Epithelial cell of proximal tubule (primary cell): ENCODE measurements around the gene RBP2. TPM values are rescaled to one million over a fixed set of nuclear protein-coding genes. Genes with fewer than 3 reads are reported as not detected.

Experiments
- DNase-seq: peaks from one replicate; pipeline ENCODE4 v3.0.0-alpha.2; 2011; ENCODE audit warnings: low read depth
- H3K4me3 ChIP-seq: 2 replicates; pipeline ENCODE4 v1.5.1; 2011; ENCODE audit warnings: low read depth, mild to moderate bottlenecking, low read length
- CTCF ChIP-seq: conservative IDR thresholded peaks from 2 replicates; pipeline ENCODE4 v1.5.1; 2012; ENCODE audit warnings: low read depth, mild to moderate bottlenecking, low read length
- total RNA-seq: library from RNA; depleted of rRNA; stranded (reverse); fragments of >200 nt; gene quantifications from 2 replicates; pipeline ENCODE4 v1.2.3, GENCODE V29; 2015

Gene RBP2
- total RNA-seq, 1 donor from 2014 or later, result not detected

GRCh38 chr3:139470199-139470598 lies 6.1 kb downstream of the RBP2 start:
- TF ChIP-seq CTCF, result no peak
- H3K4me3 ChIP-seq, result no peak overlapping the region
- no peak for DNase-seq

GRCh38 chr3:139468399-139468798 lies 7.9 kb downstream of the RBP2 start:
- TF ChIP-seq CTCF, result no peak
- H3K4me3 ChIP-seq, result no peak overlapping the region
- no peak for DNase-seq

- no peak for DNase-seq
- no peak overlapping the region for H3K4me3 ChIP-seq
- TF ChIP-seq CTCF, result no peak
Observed at GRCh38 chr3:139466360-139466759, 10.0 kb downstream of the RBP2 start.

GRCh38 chr3:139465636-139466035 lies 10.7 kb downstream of the RBP2 start:
- TF ChIP-seq CTCF, result no peak
- no peak for DNase-seq

GRCh38 chr3:139463466-139463865 lies 12.8 kb downstream of the RBP2 start:
- no peak overlapping the region for H3K4me3 ChIP-seq
- no peak for DNase-seq
- TF ChIP-seq CTCF, result no peak

More at GRCh38 chr3:139465636-139466035, 10.7 kb downstream of the RBP2 start:
- no peak overlapping the region for H3K4me3 ChIP-seq

GRCh38 chr3:139460529-139460928 lies 15.8 kb downstream of the RBP2 start:
- H3K4me3 ChIP-seq, result no peak overlapping the region
- no peak for TF ChIP-seq CTCF
- DNase-seq, result no peak

GRCh38 chr3:139460076-139460475 lies 16.2 kb downstream of the RBP2 start:
- DNase-seq, result no peak
- no peak for TF ChIP-seq CTCF
- no peak overlapping the region for H3K4me3 ChIP-seq
